K562 (cell line): Measurements from ENCODE around the gene RARRES2. TPM values are rescaled to one million over a fixed set of nuclear protein-coding genes. Genes with fewer than 3 reads are reported as not detected.
A peak's percentile ranks its signal among the peaks of the same experiment; 100 is the strongest.

ENCODE experiments used
- ATAC-seq: fragments of 200-7000 bp; cut with Tn5 transposase; 3 replicates; pipeline ENCODE4 v1.9.1; 2020; ENCODE audit warnings: moderate library complexity
- BruUV-seq: library from RNA; stranded (reverse); fragments of 400-500 nt; replicated peaks from 2 replicates; lab custom pipeline; 2021; lab: Mats Ljungman, UMichigan
- CTCF ChIA-PET: fragments of 300-600 bp; formaldehyde crosslinking; extraction: SDS; loops from one replicate; lab custom pipeline; 2021; ENCODE audit warnings: low intra/inter-chr PET ratio; lab: Yijun Ruan, JAX
- POLR2A ChIA-PET: fragments of 300-600, 350-650 bp; sonication (Branson Sonifier 250); formaldehyde crosslinking; extraction: SDS; loops from one replicate; lab custom pipeline; 2021; ENCODE audit warnings: antibody characterized with exemption, inconsistent platforms; lab: Yijun Ruan, JAX
- DNase-seq, 4 experiments: peaks; one replicate each; pipeline versions ENCODE4 v3.0.0 to v3.0.0-alpha.2; 2011 to 2018; ENCODE audit warnings: low spot score in 3 of 4, mixed read lengths in 3 of 4; ENCODE audit errors: extremely low read depth in 1 of 4
- FAIRE-seq: peaks from 2 replicates; lab custom pipeline; 2011; peaks lifted over from hg19 to GRCh38; lab: Jason Lieb, UNC
- H2AFZ ChIP-seq: 2 replicates; pipeline ENCODE4 v1.6.0; 2011; ENCODE audit warnings: low read depth, low read length, control low read depth, inconsistent platforms
- H3K27ac ChIP-seq: fragments of 200-600 bp; 3 replicates; pipeline ENCODE4 v1.8.0; 2011; ENCODE audit warnings: low read depth, mild to moderate bottlenecking, control low read depth, inconsistent platforms, low read length, moderate library complexity, mixed read lengths; ENCODE audit errors: extremely low read depth
- H3K27me3 ChIP-seq, 2 experiments: fragments of 300-600 bp in 1 of 2; 2 replicates in 1 of 2; 3 replicates in 1 of 2; pipeline versions ENCODE4 v1.6.0 to v1.8.0; 2011; ENCODE audit warnings: inconsistent platforms in 2 of 2, low read length in 2 of 2, mild to moderate bottlenecking in 1 of 2, mixed read lengths in 1 of 2, moderate library complexity in 1 of 2; ENCODE audit not compliant: control insufficient read depth in 2 of 2, insufficient read depth in 2 of 2
- H3K36me3 ChIP-seq: fragments of 300-600 bp; 3 replicates; pipeline ENCODE4 v1.8.0; 2011; ENCODE audit warnings: mild to moderate bottlenecking, low read length, inconsistent platforms; ENCODE audit not compliant: control insufficient read depth, insufficient read depth
- H3K4me1 ChIP-seq, 2 experiments: fragments of 200-600 bp in 1 of 2; replicated peaks in 1 of 2; 2 replicates in 1 of 2; 3 replicates in 1 of 2; pipeline versions ENCODE4 v1.5.1 to v1.8.0; 2011; ENCODE audit warnings: inconsistent platforms in 2 of 2, low read length in 2 of 2, mild to moderate bottlenecking in 1 of 2, mixed read lengths in 1 of 2, moderate library complexity in 1 of 2; ENCODE audit not compliant: control insufficient read depth in 2 of 2, insufficient read depth in 2 of 2
- H3K4me2 ChIP-seq: 2 replicates; pipeline ENCODE4 v1.6.1; 2011; ENCODE audit warnings: low read length, control low read depth, inconsistent platforms, mixed read lengths; ENCODE audit not compliant: insufficient read depth
- H3K4me3 ChIP-seq: fragments of 200-600 bp; sonication (generic), shearing (Covaris generic); 2 replicates; pipeline ENCODE4 v1.5.1; 2016; ENCODE audit warnings: control low read depth, inconsistent platforms
- H3K79me2 ChIP-seq: fragments of 200-600 bp; 3 replicates; pipeline ENCODE4 v1.8.0; 2011; ENCODE audit warnings: low read length, inconsistent platforms; ENCODE audit not compliant: control insufficient read depth, insufficient read depth
- H3K9ac ChIP-seq, 2 experiments: 2 replicates each; pipeline versions ENCODE4 v1.6.0 to v1.6.1; 2011; ENCODE audit warnings: low read depth in 2 of 2, low read length in 2 of 2, control low read depth in 1 of 2, inconsistent platforms in 1 of 2, mild to moderate bottlenecking in 1 of 2, mixed read lengths in 1 of 2; ENCODE audit not compliant: insufficient read depth in 1 of 2
- H3K9me1 ChIP-seq: one replicate; pipeline ENCODE4 v1.6.0; 2011; ENCODE audit warnings: inconsistent platforms, mild to moderate bottlenecking, low read length, moderate library complexity; ENCODE audit not compliant: control insufficient read depth, insufficient read depth
- H3K9me3 ChIP-seq: replicated peaks from 2 replicates; pipeline ENCODE4 v1.5.1; 2011; ENCODE audit warnings: low read depth, low read length, inconsistent platforms; ENCODE audit not compliant: control insufficient read depth, insufficient read depth
- H4K20me1 ChIP-seq: replicated peaks from 2 replicates; pipeline ENCODE4 v1.6.1; 2011; ENCODE audit warnings: low read length, inconsistent platforms, mixed read lengths; ENCODE audit not compliant: control insufficient read depth, insufficient read depth
- EGR1 ChIP-seq: fragments of 450-650 bp; conservative IDR thresholded peaks from 2 replicates; pipeline ENCODE4 v1.6.1; 2017; ENCODE audit warnings: mild to moderate bottlenecking
- EP300 ChIP-seq: IDR thresholded peaks from 2 replicates; pipeline ENCODE4 v1.6.1; 2012; ENCODE audit warnings: low read length, improper control_type of control experiment
- HDAC1 ChIP-seq, 2 experiments: fragments of 450-650 bp; IDR thresholded peaks; 2 replicates each; pipeline ENCODE4 v1.6.1; 2016 to 2017; ENCODE audit warnings: inconsistent platforms in 1 of 2, mild to moderate bottlenecking in 1 of 2, moderate library complexity in 1 of 2
- HLTF ChIP-seq: fragments of 450-650 bp; IDR thresholded peaks from 2 replicates; pipeline ENCODE4 v1.6.1; 2016
- NBN ChIP-seq: fragments of 450-650 bp; IDR thresholded peaks from 2 replicates; pipeline ENCODE4 v1.6.1; 2016; ENCODE audit warnings: low read depth, mild to moderate bottlenecking
- NFE2 ChIP-seq: IDR thresholded peaks from 2 replicates; pipeline ENCODE4 v1.6.1; 2014; ENCODE audit warnings: antibody characterized with exemption, low read depth
- TEAD1 ChIP-seq, 2 experiments: fragments of 450-650 bp in 1 of 2; sonication (generic) in 1 of 2; formaldehyde crosslinking; IDR thresholded peaks; 2 replicates each; pipeline versions ENCODE4 v1.4.0 to v1.8.0; 2020 to 2022; ENCODE audit warnings: mild to moderate bottlenecking in 2 of 2, missing genetic modification reagents in 1 of 2
- WGBS: fragments of 100-300 bp; shearing (Covaris generic); methylation state at CpG from one replicate; pipeline ENCODE4 v1.1.6; 2016; ENCODE audit warnings: low coverage, mixed read lengths; ENCODE audit not compliant: insufficient coverage; ENCODE audit errors: missing lambda C conversion rate; 5-methylcytosine and 5-hydroxymethylcytosine counted together
- in situ Hi-C: fragments of 300-500 bp; cut with MboI; formaldehyde crosslinking; loops from 4 replicates; pipeline ENCODE4 v1.15.0; 2018; ENCODE audit warnings: inconsistent platforms, mixed read lengths
- intact Hi-C: fragments of 100-400 bp; cut with micrococcal nuclease; formaldehyde crosslinking; loops from 2 replicates; pipeline ENCODE4 v1.14.2; 2022
- polyA plus RNA-seq, 8 experiments: library from polyadenylated mRNA; depleted of rRNA in 4 of 8; stranded (reverse) in 5 of 8; unstranded in 3 of 8; fragments of >200 nt; fragmentation: Nextera tagmentation in 2 of 8; fragmentation: Illumina TruSeq in 1 of 8; extraction: Ambion mirVana in 2 of 8; extraction: Trizol in 1 of 8; gene quantifications; 2 replicates each; pipeline versions ENCODE4 v1.2.1 to v1.2.3, GENCODE V29; 2011 to 2014; ENCODE audit warnings: inconsistent platforms in 1 of 8, missing spikeins in 1 of 8
- total RNA-seq, 7 experiments: library from RNA; depleted of rRNA in 6 of 7; stranded (reverse); fragments of >200 nt in 6 of 7; fragmentation: Illumina TruSeq in 2 of 7; extraction: Trizol in 2 of 7; gene quantifications; 2 replicates each; pipeline versions ENCODE4 v1.2.1 to v1.2.3, GENCODE V29; 2011 to 2021; ENCODE audit warnings: low replicate concordance in 1 of 7
- TF ChIP-seq, protein P1 (sequence below): sonication (generic); formaldehyde crosslinking; IDR thresholded peaks from 2 replicates; pipeline ENCODE4 v1.8.1; 2023; ENCODE audit warnings: mild to moderate bottlenecking, missing genetic modification reagents
- TF ChIP-seq, protein P2 (sequence below): sonication (generic); formaldehyde crosslinking; IDR thresholded peaks from 2 replicates; pipeline ENCODE4 v1.8.1; 2023; ENCODE audit warnings: mild to moderate bottlenecking, missing genetic modification reagents

Gene RARRES2
- total and polyA plus RNA-seq, 9 of the 15 experiments (the other 6 are each of a cell fraction or from before 2014, with no cell fraction given), result 0.11 to 1.7 (median 0.23) TPM; not detected in 6

- H4K20me1 ChIP-seq, result no peaks in the 10 kb centered on the region
- peaks cover 4% of the 10 kb centered on the region for H3K9me1 ChIP-seq
- peak overlapping the region; percentile 55 to 88; a peak in 3 of 4 replicates for H3K9ac ChIP-seq
- no peaks in the 10 kb centered on the region for H3K27me3 ChIP-seq
- ATAC-seq (peak; percentile 72), DNase-seq (peak; percentile 67 to 89 (median 70)), FAIRE-seq (peak; percentile 46)
- no peaks in the 10 kb centered on the region; the same call in 2 of the 3 replicates for H3K36me3 ChIP-seq
- H2AFZ ChIP-seq, result peak overlapping the region; percentile 49
- peaks cover 38 to 64% of the 10 kb centered on the region in 2 experiments for H3K4me1 ChIP-seq
- no peaks in the 10 kb centered on the region for H3K9me3 ChIP-seq
- no TSS peak for BruUV-seq
- peak overlapping the region; percentile 88 for H3K27ac ChIP-seq
- in situ Hi-C loops (no loop called here), intact Hi-C loops (loop anchor here (10.0 kb wide), 2 partner anchors 681 to 771 kb away; partner anchors contain the start of genes AGAP3, FASTK, NOS3 and TMUB1)
- ChIA-PET POLR2A (interaction anchor here (0.7 to 3.6 kb wide), 10 partner anchors 10 to 108 kb away, joined by 3 to 35 read pairs (median 4); partner anchors contain the start of genes ACTR3C, LRRC61 and REPIN1), CTCF (no interaction called here)
- H3K79me2 ChIP-seq, result peaks cover 39% of the 10 kb centered on the region
- H3K4me2 ChIP-seq, result peak overlapping the region; percentile 83
- peak overlapping the region; percentile 12; the same call in 1 of the 2 replicates for H3K4me3 ChIP-seq
- 0% methylated on average over 3 of the region's 3 CpGs for WGBS
- TF ChIP-seq, protein P1, sequence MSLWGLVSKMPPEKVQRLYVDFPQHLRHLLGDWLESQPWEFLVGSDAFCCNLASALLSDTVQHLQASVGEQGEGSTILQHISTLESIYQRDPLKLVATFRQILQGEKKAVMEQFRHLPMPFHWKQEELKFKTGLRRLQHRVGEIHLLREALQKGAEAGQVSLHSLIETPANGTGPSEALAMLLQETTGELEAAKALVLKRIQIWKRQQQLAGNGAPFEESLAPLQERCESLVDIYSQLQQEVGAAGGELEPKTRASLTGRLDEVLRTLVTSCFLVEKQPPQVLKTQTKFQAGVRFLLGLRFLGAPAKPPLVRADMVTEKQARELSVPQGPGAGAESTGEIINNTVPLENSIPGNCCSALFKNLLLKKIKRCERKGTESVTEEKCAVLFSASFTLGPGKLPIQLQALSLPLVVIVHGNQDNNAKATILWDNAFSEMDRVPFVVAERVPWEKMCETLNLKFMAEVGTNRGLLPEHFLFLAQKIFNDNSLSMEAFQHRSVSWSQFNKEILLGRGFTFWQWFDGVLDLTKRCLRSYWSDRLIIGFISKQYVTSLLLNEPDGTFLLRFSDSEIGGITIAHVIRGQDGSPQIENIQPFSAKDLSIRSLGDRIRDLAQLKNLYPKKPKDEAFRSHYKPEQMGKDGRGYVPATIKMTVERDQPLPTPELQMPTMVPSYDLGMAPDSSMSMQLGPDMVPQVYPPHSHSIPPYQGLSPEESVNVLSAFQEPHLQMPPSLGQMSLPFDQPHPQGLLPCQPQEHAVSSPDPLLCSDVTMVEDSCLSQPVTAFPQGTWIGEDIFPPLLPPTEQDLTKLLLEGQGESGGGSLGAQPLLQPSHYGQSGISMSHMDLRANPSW (CRISPR knock-in tag), result no peak
- peak; percentile 3 to 4; a peak in 1 of 4 replicates for TF ChIP-seq HDAC1 (IDR thresholded peaks at IDR 0.05)
- TF ChIP-seq EP300, result peak; percentile 96
- peak; percentile 70; the same call in 1 of the 2 replicates for TF ChIP-seq NBN
- no peak for TF ChIP-seq EGR1
- no peak; a peak in 1 of 4 replicates for TF ChIP-seq TEAD1 (CRISPR knock-in tag; IDR thresholded peaks at IDR 0.05)
- peak; percentile 37 for TF ChIP-seq NFE2
- TF ChIP-seq HLTF, result no peak; the same call in 1 of the 2 replicates
- TF ChIP-seq, protein P2, sequence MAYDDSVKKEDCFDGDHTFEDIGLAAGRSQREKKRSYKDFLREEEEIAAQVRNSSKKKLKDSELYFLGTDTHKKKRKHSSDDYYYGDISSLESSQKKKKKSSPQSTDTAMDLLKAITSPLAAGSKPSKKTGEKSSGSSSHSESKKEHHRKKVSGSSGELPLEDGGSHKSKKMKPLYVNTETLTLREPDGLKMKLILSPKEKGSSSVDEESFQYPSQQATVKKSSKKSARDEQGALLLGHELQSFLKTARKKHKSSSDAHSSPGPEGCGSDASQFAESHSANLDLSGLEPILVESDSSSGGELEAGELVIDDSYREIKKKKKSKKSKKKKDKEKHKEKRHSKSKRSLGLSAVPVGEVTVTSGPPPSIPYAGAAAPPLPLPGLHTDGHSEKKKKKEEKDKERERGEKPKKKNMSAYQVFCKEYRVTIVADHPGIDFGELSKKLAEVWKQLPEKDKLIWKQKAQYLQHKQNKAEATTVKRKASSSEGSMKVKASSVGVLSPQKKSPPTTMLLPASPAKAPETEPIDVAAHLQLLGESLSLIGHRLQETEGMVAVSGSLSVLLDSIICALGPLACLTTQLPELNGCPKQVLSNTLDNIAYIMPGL (CRISPR knock-in tag), result no peak
These were observed 28.0 kb downstream of the RARRES2 start for GRCh38 chr7:150313367-150313809.
